Stomach (tissue), 4 donors: ENCODE measurements around the gene RBM19.
A peak's percentile ranks its signal among the peaks of the same experiment; 100 is the strongest.

Source experiments
- POLR2A ChIP-seq, 4 donors: fragments of 450-650 bp; IDR thresholded peaks; one replicate each; pipeline ENCODE4 v1.6.1; 2016; ENCODE audit warnings: antibody characterized with exemption in 4 of 4, control low read depth in 2 of 4, mild to moderate bottlenecking in 1 of 4, moderate library complexity in 1 of 4
- TF ChIP-seq, protein P1 (sequence below), 7 experiments: fragments of 450-650 bp in 4 of 7; fragments of 200-600 bp in 3 of 7; sonication (generic) in 3 of 7; IDR thresholded peaks; one replicate each; pipeline ENCODE4 v1.5.1; 2016 to 2019; ENCODE audit warnings: antibody characterized with exemption in 7 of 7, control low read depth in 2 of 7, mild to moderate bottlenecking in 1 of 7

DNA sequence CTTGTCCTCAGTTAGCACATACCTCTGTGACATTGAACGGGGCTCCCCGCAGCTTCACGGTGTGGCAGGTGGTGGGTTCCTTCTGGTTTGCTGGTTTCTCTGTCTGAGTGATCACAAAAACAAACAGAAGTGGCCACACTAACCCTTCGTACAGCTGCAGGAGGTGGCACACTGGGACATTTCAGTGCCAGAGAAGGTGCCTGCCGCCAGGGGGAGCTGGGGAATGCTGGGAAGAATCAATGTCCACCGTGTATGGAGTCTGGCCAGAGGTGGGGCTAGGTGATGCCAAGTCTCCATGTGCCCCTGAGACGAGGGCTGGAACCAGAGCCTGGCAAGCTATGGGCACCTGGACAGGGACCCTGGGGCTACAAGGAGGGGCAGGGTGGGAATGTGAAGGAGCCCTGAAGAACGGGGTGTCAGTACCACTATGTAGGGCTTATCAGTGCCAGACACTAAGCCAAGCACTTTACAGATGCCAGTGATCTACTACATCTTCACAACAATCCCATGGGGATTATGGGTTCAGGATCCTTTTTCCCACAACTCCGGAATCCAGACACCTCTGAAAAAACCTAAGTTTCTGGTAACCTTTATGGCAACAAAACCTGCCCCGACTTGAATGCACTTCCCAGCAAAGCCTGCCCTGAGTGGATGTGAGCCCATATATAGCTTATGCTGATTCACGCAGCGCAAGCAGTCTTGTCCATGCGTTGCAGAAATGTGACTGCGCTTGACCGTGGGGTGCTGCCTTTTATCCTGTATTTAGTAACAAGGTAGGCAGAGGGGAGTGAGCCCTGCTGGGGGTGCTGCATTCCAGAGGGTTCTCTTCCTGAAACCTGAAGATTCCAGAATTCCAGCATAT, 10.8 kb downstream of the RBM19 start:
- TF ChIP-seq, protein P1, sequence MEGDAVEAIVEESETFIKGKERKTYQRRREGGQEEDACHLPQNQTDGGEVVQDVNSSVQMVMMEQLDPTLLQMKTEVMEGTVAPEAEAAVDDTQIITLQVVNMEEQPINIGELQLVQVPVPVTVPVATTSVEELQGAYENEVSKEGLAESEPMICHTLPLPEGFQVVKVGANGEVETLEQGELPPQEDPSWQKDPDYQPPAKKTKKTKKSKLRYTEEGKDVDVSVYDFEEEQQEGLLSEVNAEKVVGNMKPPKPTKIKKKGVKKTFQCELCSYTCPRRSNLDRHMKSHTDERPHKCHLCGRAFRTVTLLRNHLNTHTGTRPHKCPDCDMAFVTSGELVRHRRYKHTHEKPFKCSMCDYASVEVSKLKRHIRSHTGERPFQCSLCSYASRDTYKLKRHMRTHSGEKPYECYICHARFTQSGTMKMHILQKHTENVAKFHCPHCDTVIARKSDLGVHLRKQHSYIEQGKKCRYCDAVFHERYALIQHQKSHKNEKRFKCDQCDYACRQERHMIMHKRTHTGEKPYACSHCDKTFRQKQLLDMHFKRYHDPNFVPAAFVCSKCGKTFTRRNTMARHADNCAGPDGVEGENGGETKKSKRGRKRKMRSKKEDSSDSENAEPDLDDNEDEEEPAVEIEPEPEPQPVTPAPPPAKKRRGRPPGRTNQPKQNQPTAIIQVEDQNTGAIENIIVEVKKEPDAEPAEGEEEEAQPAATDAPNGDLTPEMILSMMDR (IDR thresholded peaks at IDR 0.05), result peak in 1 of 7 experiments; percentile 24
- TF ChIP-seq POLR2A (IDR thresholded peaks at IDR 0.05), result no peak
